ENCODE measurements around the gene AKR1D1. TPM values are rescaled to one million over a fixed set of nuclear protein-coding genes. Genes with fewer than 3 reads are reported as not detected.
"Not testable (repeated sequence)": the region's sequence is repeated elsewhere in the genome, so short reads cannot be mapped to it uniquely, and the experiment has no call there.

Gene AKR1D1
- total RNA-seq, 3 donors from 2014 or later, result not detected

- Histone ChIP-seq H3K9me3 (no peaks in the 10 kb centered on the region), H3K4me1 (ENCODE audit: low read depth) (no peaks in the 10 kb centered on the region), H3K4me3 (no peak overlapping the region), H3K36me3 (ENCODE audit: low read depth) (no peaks in the 10 kb centered on the region)
- no peak for ATAC-seq
- intact Hi-C loops (cut with DNase I, micrococcal nuclease), result no loop called here
- TF ChIP-seq CTCF (IDR thresholded peaks at IDR 0.05), result no peak
- DNase-seq, result no peak
These were observed 61.3 kb downstream of the AKR1D1 start for GRCh38 chr7:138137423-138138171.

- intact Hi-C loops (cut with DNase I, micrococcal nuclease), result no loop called here
- DNase-seq, result no peak
- no peak for ATAC-seq
- Histone ChIP-seq H3K9me3 (no peaks in the 10 kb centered on the region), H3K4me3 (no peak overlapping the region), H3K4me1 (ENCODE audit: low read depth) (no peaks in the 10 kb centered on the region), H3K36me3 (ENCODE audit: low read depth) (no peaks in the 10 kb centered on the region)
- TF ChIP-seq CTCF (IDR thresholded peaks at IDR 0.05), result no peak
These were observed 62.0 kb downstream of the AKR1D1 start for GRCh38 chr7:138138244-138138643.

GRCh38 chr7:138142583-138143201, 66.4 kb downstream of the AKR1D1 start:
- TF ChIP-seq CTCF (IDR thresholded peaks at IDR 0.05), result no peak
- Histone ChIP-seq H3K9me3 (no peaks in the 10 kb centered on the region), H3K4me3 (no peak overlapping the region), H3K4me1 (ENCODE audit: low read depth) (no peaks in the 10 kb centered on the region), H3K36me3 (ENCODE audit: low read depth) (no peaks in the 10 kb centered on the region)
- DNase-seq, result no peak
- intact Hi-C loops (cut with DNase I, micrococcal nuclease), result no loop called here
- no peak for ATAC-seq

GRCh38 chr7:138144958-138145357, 68.7 kb downstream of the AKR1D1 start:
- H3K36me3 ChIP-seq (ENCODE audit: low read depth), result no peaks in the 10 kb centered on the region
- no peak overlapping the region for H3K4me3 ChIP-seq
- no peak for TF ChIP-seq CTCF (IDR thresholded peaks at IDR 0.05)
- intact Hi-C loops (cut with DNase I, micrococcal nuclease), result no loop called here
- no peaks in the 10 kb centered on the region for H3K9me3 ChIP-seq
- DNase-seq (no peak), ATAC-seq (no peak)
- H3K4me1 ChIP-seq (ENCODE audit: low read depth), result no peaks in the 10 kb centered on the region

GRCh38 chr7:138146221-138146620, 70.0 kb downstream of the AKR1D1 start:
- intact Hi-C loops (cut with DNase I, micrococcal nuclease); H3K4me3 ChIP-seq; H3K9me3 ChIP-seq; ATAC-seq; H3K4me1 ChIP-seq (ENCODE audit: low read depth); H3K36me3 ChIP-seq (ENCODE audit: low read depth); DNase-seq: not testable (repeated sequence)

- DNase-seq; H3K9me3 ChIP-seq; intact Hi-C loops (cut with DNase I, micrococcal nuclease); ATAC-seq; H3K4me1 ChIP-seq (ENCODE audit: low read depth); H3K4me3 ChIP-seq; H3K36me3 ChIP-seq (ENCODE audit: low read depth): not testable (repeated sequence)
These were observed 70.8 kb downstream of the AKR1D1 start for GRCh38 chr7:138146757-138147734.

Data from mucosa of descending colon (tissue), 3 donors.